Measurements from ENCODE around the gene LTA4H.

- TF ChIP-seq EZH2 (IDR thresholded peaks at IDR 0.05; ENCODE audit: low read length) (no peak), CTCF (optimal IDR thresholded peaks at IDR 0.05 in 1 of 3, IDR thresholded peaks at IDR 0.05 in 1 of 3, conservative IDR thresholded peaks at IDR 0.05 in 1 of 3; ENCODE audit: extremely low read depth in 1 of 3, insufficient read depth in 2 of 3, low read length in 3 of 3) (no peak)
These were observed 13.1 kb upstream of the LTA4H start for GRCh38 chr12:96048393-96048969.
